AG09309 (cell line): ENCODE data around the gene AMACR.

Experiments
- DNase-seq: peaks from one replicate; pipeline ENCODE4 v3.0.0-alpha.2; 2010; ENCODE audit warnings: low read depth
- H3K4me3 ChIP-seq: 2 replicates; pipeline ENCODE4 v1.5.1; 2011; ENCODE audit warnings: mild to moderate bottlenecking, low read depth, low read length, moderate library complexity; ENCODE audit not compliant: control insufficient read depth
- CTCF ChIP-seq: IDR thresholded peaks from 2 replicates; pipeline ENCODE4 v1.5.1; 2011; ENCODE audit warnings: mild to moderate bottlenecking, low read depth, low read length, inconsistent platforms; ENCODE audit not compliant: insufficient read depth, control insufficient read depth; ENCODE audit errors: missing control alignments

Gene AMACR

GRCh38 chr5:34030048-34030447 is 22.2 kb upstream of the AMACR start:
- DNase-seq = no peak
- H3K4me3 ChIP-seq = no peak overlapping the region
- TF ChIP-seq CTCF = no peak

- no peak for TF ChIP-seq CTCF
- H3K4me3 ChIP-seq = no peak overlapping the region
- no peak for DNase-seq
Observed at GRCh38 chr5:34028349-34028748, 20.5 kb upstream of the AMACR start.

GRCh38 chr5:34026089-34026761 is 18.4 kb upstream of the AMACR start:
- H3K4me3 ChIP-seq = no peak overlapping the region
- DNase-seq = no peak
- TF ChIP-seq CTCF = no peak

- no peak for DNase-seq
- no peak for TF ChIP-seq CTCF
Observed at GRCh38 chr5:34022121-34022705, 14.4 kb upstream of the AMACR start.

GRCh38 chr5:34021334-34021733 is 13.5 kb upstream of the AMACR start:
- no peak for DNase-seq
- no peak for TF ChIP-seq CTCF
- H3K4me3 ChIP-seq = no peak overlapping the region

More at GRCh38 chr5:34022121-34022705, 14.4 kb upstream of the AMACR start:
- no peak overlapping the region for H3K4me3 ChIP-seq

- no peak for TF ChIP-seq CTCF
- H3K4me3 ChIP-seq = no peak overlapping the region
- no peak for DNase-seq
Observed at GRCh38 chr5:34020726-34021125, 12.9 kb upstream of the AMACR start.
